PC-9 (cell line): ENCODE data around the gene ITGA2.

Experiments
- EZH2 ChIP-seq: fragments of 200-600 bp; sonication (generic); IDR thresholded peaks from 2 replicates; pipeline ENCODE4 v1.8.0; 2017; ENCODE audit warnings: antibody characterized with exemption, low read depth
- TF ChIP-seq, protein P1 (sequence below): fragments of 200-600 bp; sonication (generic); conservative IDR thresholded peaks from 2 replicates; pipeline ENCODE4 v1.6.1; 2017; ENCODE audit warnings: mixed run types, antibody characterized with exemption, mild to moderate bottlenecking, moderate library complexity

GRCh38 chr5:53128481-53128880, 139.3 kb downstream of the ITGA2 start:
- TF ChIP-seq, protein P1, sequence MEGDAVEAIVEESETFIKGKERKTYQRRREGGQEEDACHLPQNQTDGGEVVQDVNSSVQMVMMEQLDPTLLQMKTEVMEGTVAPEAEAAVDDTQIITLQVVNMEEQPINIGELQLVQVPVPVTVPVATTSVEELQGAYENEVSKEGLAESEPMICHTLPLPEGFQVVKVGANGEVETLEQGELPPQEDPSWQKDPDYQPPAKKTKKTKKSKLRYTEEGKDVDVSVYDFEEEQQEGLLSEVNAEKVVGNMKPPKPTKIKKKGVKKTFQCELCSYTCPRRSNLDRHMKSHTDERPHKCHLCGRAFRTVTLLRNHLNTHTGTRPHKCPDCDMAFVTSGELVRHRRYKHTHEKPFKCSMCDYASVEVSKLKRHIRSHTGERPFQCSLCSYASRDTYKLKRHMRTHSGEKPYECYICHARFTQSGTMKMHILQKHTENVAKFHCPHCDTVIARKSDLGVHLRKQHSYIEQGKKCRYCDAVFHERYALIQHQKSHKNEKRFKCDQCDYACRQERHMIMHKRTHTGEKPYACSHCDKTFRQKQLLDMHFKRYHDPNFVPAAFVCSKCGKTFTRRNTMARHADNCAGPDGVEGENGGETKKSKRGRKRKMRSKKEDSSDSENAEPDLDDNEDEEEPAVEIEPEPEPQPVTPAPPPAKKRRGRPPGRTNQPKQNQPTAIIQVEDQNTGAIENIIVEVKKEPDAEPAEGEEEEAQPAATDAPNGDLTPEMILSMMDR = no peak
- no peak for TF ChIP-seq EZH2
